HEK293 (cell line): Measurements from ENCODE around the gene FMNL3.

Experiments
- CTCF ChIA-PET: fragments of 350-600 bp; formaldehyde crosslinking; extraction: SDS; loops from one replicate; lab custom pipeline; 2021; ENCODE audit warnings: antibody characterized with exemption; lab: Yijun Ruan, JAX
- POLR2A ChIA-PET: fragments of 300-600 bp; formaldehyde crosslinking; extraction: SDS; loops from one replicate; lab custom pipeline; 2020; ENCODE audit warnings: antibody characterized with exemption, inconsistent platforms; lab: Yijun Ruan, JAX
- H3K27ac ChIP-seq: fragments of 200-500 bp; sonication (Bioruptor generic); 2 replicates; pipeline ENCODE4 v1.5.1; 2014; ENCODE audit warnings: low read depth, low read length, control low read depth, inconsistent platforms; ENCODE audit errors: extremely low read depth
- H3K36me3 ChIP-seq, 2 experiments: fragments of 200-500 bp in 1 of 2; sonication (Bioruptor generic) in 1 of 2; 1 replicate in 1 of 2; 2 replicates in 1 of 2; pipeline ENCODE4 v1.5.1; 2014 to 2017; ENCODE audit warnings: inconsistent platforms in 2 of 2, low read length in 2 of 2; ENCODE audit not compliant: control insufficient read depth in 2 of 2, insufficient read depth in 1 of 2
- H3K4me1 ChIP-seq: fragments of 200-500 bp; sonication (Bioruptor generic); 2 replicates; pipeline ENCODE4 v1.5.1; 2014; ENCODE audit warnings: mild to moderate bottlenecking, low read length, inconsistent platforms; ENCODE audit not compliant: control insufficient read depth, insufficient read depth
- H3K4me3 ChIP-seq: 2 replicates; pipeline ENCODE4 v1.5.1; 2011; ENCODE audit warnings: low read depth, mild to moderate bottlenecking, control low read depth, low read length, moderate library complexity
- H3K9me3 ChIP-seq: fragments of 200-500 bp; sonication (Bioruptor generic); 2 replicates; pipeline ENCODE4 v1.5.1; 2014; ENCODE audit warnings: low read depth, low read length, inconsistent platforms; ENCODE audit not compliant: control insufficient read depth, insufficient read depth
- AEBP2 ChIP-seq: fragments of 450-650 bp; formaldehyde crosslinking; IDR thresholded peaks from 2 replicates; pipeline ENCODE4 v1.5.1; 2016; ENCODE audit warnings: missing biosample characterization, missing genetic modification characterization, borderline replicate concordance
- GLI4 ChIP-seq: fragments of 450-650 bp; formaldehyde crosslinking; IDR thresholded peaks from 2 replicates; pipeline ENCODE4 v1.5.1; 2016; ENCODE audit warnings: missing biosample characterization, missing genetic modification characterization
- GLIS1 ChIP-seq: fragments of 450-650 bp; formaldehyde crosslinking; IDR thresholded peaks from 2 replicates; pipeline ENCODE4 v1.5.1; 2016; ENCODE audit warnings: missing biosample characterization, missing genetic modification characterization
- MEIS1 ChIP-seq: sonication (generic); formaldehyde crosslinking; IDR thresholded peaks from 2 replicates; pipeline ENCODE4 v1.8.1; 2022; ENCODE audit warnings: missing genetic modification reagents, mild to moderate bottlenecking, borderline replicate concordance
- OVOL3 ChIP-seq: fragments of 450-650 bp; formaldehyde crosslinking; IDR thresholded peaks from 2 replicates; pipeline ENCODE4 v1.5.1; 2016; ENCODE audit warnings: missing biosample characterization, missing genetic modification characterization
- PRDM1 ChIP-seq: fragments of 450-650 bp; formaldehyde crosslinking; IDR thresholded peaks from 2 replicates; pipeline ENCODE4; 2016; ENCODE audit warnings: missing biosample characterization, missing genetic modification characterization
- PRDM10 ChIP-seq: fragments of 450-650 bp; formaldehyde crosslinking; IDR thresholded peaks from 2 replicates; pipeline ENCODE4 v1.5.1; 2016; ENCODE audit warnings: missing biosample characterization, missing genetic modification characterization
- YY2 ChIP-seq: fragments of 450-650 bp; formaldehyde crosslinking; IDR thresholded peaks from 2 replicates; pipeline ENCODE4 v1.5.1; 2016; ENCODE audit warnings: missing biosample characterization, missing genetic modification characterization
- ZBTB17 ChIP-seq: fragments of 450-650 bp; formaldehyde crosslinking; IDR thresholded peaks from 2 replicates; pipeline ENCODE4 v1.5.1; 2016; ENCODE audit warnings: missing biosample characterization, missing genetic modification characterization
- ZIC2 ChIP-seq: fragments of 450-650 bp; formaldehyde crosslinking; IDR thresholded peaks from 2 replicates; pipeline ENCODE4 v1.5.1; 2016; ENCODE audit warnings: missing biosample characterization, missing genetic modification characterization
- ZNF223 ChIP-seq: fragments of 450-650 bp; formaldehyde crosslinking; IDR thresholded peaks from 2 replicates; pipeline ENCODE4 v1.5.1; 2016; ENCODE audit warnings: missing biosample characterization, missing genetic modification characterization
- ZNF341 ChIP-seq: fragments of 450-650 bp; formaldehyde crosslinking; IDR thresholded peaks from 2 replicates; pipeline ENCODE4; 2016; ENCODE audit warnings: low read depth, missing biosample characterization, missing genetic modification characterization
- ZNF600 ChIP-seq: fragments of 450-650 bp; formaldehyde crosslinking; IDR thresholded peaks from 2 replicates; pipeline ENCODE4 v1.5.1; 2016; ENCODE audit warnings: missing biosample characterization, missing genetic modification characterization
- ZNF623 ChIP-seq: fragments of 450-650 bp; formaldehyde crosslinking; IDR thresholded peaks from 2 replicates; pipeline ENCODE4 v1.5.1; 2016; ENCODE audit warnings: missing biosample characterization, missing genetic modification characterization
- ZNF776 ChIP-seq: fragments of 450-650 bp; formaldehyde crosslinking; IDR thresholded peaks from 2 replicates; pipeline ENCODE4 v1.5.0; 2017; ENCODE audit warnings: missing biosample characterization, missing genetic modification characterization, borderline replicate concordance
- ZSCAN23 ChIP-seq: fragments of 450-650 bp; formaldehyde crosslinking; IDR thresholded peaks from 2 replicates; pipeline ENCODE4 v1.5.1; 2016; ENCODE audit warnings: missing biosample characterization, missing genetic modification characterization

FMNL3 gene

GRCh38 chr12:49702676-49703215 lies 4.5 kb downstream of the FMNL3 start:
- CTCF ChIA-PET = interaction anchor here (0.7 to 3.5 kb wide), 6 partner anchors 10 to 361 kb away, joined by 3 to 24 read pairs (median 8); partner anchors contain the start of gene TMBIM6
- Histone ChIP-seq H3K27ac (no peak overlapping the region), H3K4me1 (peaks cover 11% of the 10 kb centered on the region)
- no peak for TF ChIP-seq ZNF223 (tag by site-specific recombination)
- TF ChIP-seq, all 188 proteins: peak for 0
- Histone ChIP-seq H3K4me3 (no peak overlapping the region), H3K9me3 (no peaks in the 10 kb centered on the region), H3K36me3 (no peaks in the 10 kb centered on the region; a peak in 1 of 3 replicates)
- POLR2A ChIA-PET = interaction anchor here (0.5 to 1.7 kb wide), 3 partner anchors 38 to 83 kb away, joined by 3 to 5 read pairs (median 4); partner anchors contain the start of gene TMBIM6

GRCh38 chr12:49702009-49702408 lies 5.2 kb downstream of the FMNL3 start:
- POLR2A ChIA-PET = interaction anchor here (0.5 to 1.7 kb wide), 2 partner anchors 39 to 53 kb away, joined by 4 to 5 read pairs; partner anchors contain the start of gene TMBIM6
- peaks cover 11% of the 10 kb centered on the region for H3K4me1 ChIP-seq
- TF ChIP-seq OVOL3 (tag by site-specific recombination) = no peak
- no peak for TF ChIP-seq GLI4 (tag by site-specific recombination)
- no peak for TF ChIP-seq MEIS1 (CRISPR knock-in tag)
- no peak for TF ChIP-seq ZNF776 (tag by site-specific recombination)
- no peak for TF ChIP-seq YY2 (tag by site-specific recombination)
- TF ChIP-seq ZNF341 (tag by site-specific recombination) = no peak
- H3K27ac ChIP-seq = no peak overlapping the region
- no peaks in the 10 kb centered on the region for H3K9me3 ChIP-seq
- CTCF ChIA-PET = interaction anchor here (0.6 to 3.5 kb wide), 3 partner anchors 61 to 163 kb away, joined by 3 to 20 read pairs (median 4); no protein-coding TSS in a partner anchor
- no peak overlapping the region for H3K4me3 ChIP-seq
- H3K36me3 ChIP-seq = no peaks in the 10 kb centered on the region; a peak in 1 of 3 replicates

- TF ChIP-seq PRDM10 (tag by site-specific recombination) (peak; percentile 88), PRDM1 (tag by site-specific recombination) (peak; percentile 92), ZSCAN23 (tag by site-specific recombination) (no peak), ZIC2 (tag by site-specific recombination) (peak; percentile 34; the same call in 1 of the 2 replicates), ZNF623 (no peak), GLIS1 (tag by site-specific recombination) (peak; percentile 91), ZNF600 (peak; percentile 61), AEBP2 (tag by site-specific recombination) (no peak), ZBTB17 (tag by site-specific recombination) (peak; percentile 80)
- Histone ChIP-seq H3K27ac (no peak overlapping the region), H3K4me1 (peaks cover 6% of the 10 kb centered on the region; the same call in 1 of the 2 replicates), H3K9me3 (no peaks in the 10 kb centered on the region), H3K4me3 (peak overlapping the region; percentile 13), H3K36me3 (no peaks in the 10 kb centered on the region; a peak in 1 of 3 replicates)
- POLR2A ChIA-PET = interaction anchor here (0.7 kb wide), 2 partner anchors 51 to 376 kb away, joined by 3 to 7 read pairs; partner anchors contain the start of gene TROAP
- CTCF ChIA-PET = interaction anchor here (0.6 to 1.4 kb wide), 2 partner anchors 9 to 58 kb away, joined by 3 to 5 read pairs; no protein-coding TSS in a partner anchor
Observed at GRCh38 chr12:49698619-49699545, 8.3 kb downstream of the FMNL3 start.
